ENCODE results near the gene CACNA2D3.

The CACNA2D3 gene

DNA sequence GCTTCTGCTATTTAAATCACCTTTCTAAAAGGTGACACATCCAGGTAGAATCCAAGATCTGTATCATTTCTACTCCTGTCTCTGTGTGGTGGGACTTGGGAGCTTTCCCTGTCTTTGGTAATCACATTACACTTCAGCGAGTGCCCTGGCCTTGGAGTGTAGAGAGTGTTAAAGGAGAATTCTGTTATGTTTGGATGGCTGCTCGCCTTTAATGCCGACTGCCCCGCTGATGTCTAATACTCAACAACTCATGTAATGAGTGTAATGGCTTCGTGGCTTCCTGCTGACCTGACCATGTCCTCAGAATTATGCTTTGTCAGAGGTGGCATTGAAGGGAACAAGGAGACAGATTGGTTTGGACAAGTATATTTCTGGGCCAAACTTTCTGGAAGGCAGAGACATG is 871.8 kb downstream of the CACNA2D3 start:
- no peak for DNase-seq

DNA sequence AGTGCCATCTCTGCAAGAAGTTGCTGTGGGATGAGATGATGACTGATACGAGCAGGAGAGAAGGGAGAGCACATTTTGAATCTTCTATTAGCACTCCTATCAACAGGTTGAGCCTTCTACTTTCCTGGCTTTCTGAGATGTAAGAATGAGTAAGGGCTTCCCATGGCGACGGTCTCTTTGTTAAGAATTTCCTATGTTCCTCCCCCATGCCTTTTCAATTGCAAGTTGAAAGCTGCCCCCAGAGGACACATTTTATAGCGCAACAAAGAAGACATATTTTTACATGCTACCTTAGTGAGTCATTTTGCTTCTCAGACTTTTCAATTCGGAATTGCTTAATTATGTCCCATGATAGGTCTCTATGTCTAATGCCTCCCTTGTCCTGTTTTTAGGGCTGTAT is 876.8 kb downstream of the CACNA2D3 start:
- peak; percentile 1 for DNase-seq

DNA sequence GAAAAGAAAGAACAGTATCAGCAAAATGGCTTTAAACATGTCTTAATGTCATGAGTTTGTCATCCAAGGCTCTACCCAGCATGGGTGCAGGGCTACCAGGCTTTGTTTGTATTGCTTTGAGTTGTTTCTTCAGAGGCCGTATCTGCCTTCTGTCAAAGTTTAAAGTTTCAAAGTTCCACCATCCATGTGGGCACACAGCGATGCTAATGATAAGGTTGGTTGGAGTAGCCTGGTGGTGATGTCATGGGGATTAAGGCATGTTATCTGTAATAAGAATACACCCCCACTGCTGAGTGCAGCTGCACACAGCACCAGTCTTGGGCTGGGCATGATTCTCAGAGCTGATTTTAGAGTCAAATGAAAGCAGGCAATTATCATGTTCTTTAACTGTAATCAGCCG is 877.5 kb downstream of the CACNA2D3 start:
- DNase-seq: peak; percentile 39

DNA sequence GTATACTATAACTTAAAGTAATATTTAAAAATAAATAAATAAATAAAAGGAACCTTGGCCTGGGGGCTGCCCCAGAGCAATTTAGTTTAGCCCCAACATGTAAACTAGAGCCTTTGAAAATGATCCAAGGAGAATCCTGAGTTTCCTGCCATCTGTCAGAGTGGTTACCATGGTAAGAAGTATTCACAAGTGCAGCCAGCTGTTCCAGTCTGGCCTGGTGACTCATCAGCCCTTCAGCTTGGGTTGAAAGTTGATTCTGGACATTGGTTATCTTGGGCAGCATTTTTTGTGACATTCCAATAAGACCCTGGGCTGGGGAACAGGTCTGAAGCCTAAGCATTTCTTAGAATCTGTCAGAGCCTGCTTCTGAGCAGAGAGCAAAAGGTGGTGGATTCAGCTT is 878.2 kb downstream of the CACNA2D3 start:
- peak; percentile 40 for DNase-seq

DNA sequence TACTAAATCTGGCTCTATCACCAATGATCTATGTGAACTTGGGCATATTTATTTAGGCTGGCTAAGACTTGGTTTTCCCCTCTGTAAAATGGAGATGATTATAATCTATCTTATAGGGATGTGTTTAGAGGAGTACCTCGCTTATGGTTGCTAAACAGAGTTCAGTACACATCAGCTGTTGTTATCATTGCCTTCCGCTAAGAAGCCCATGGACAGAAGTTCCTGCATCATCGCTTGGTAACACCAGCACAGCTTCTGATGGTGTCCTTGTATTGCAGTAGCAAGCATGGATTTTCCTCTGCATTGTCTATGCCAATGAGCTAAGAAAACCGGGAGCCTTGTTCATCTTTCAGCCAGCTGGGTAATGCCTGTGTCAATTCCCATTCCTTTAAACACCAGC is 878.6 kb downstream of the CACNA2D3 start:
- DNase-seq: no peak

DNA sequence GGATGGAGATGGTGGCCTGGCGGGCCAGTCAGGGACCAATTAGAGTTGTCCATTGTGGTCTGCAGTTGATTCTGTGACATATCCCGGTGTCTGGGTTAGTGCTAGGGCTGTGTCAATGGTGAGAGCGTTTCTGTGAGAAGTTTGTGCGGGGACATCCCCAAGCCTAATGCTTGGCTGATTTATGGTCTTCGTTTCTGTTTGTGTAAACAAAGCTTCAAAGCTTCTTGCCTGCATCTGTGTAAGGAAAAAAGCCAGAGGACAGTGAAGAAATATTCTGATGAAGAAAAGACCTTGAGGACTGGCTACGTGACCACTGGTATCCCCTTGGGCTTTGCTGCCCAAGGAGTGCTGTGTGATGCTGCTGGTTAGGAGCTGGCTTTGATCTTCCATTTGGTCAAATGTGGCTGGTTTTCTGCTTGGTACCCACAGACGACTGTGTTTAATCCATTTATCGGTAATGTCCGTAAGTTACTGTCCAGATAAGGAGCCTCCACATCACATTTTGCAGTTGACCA is 880.1 kb downstream of the CACNA2D3 start:
- DNase-seq: no peak

DNA sequence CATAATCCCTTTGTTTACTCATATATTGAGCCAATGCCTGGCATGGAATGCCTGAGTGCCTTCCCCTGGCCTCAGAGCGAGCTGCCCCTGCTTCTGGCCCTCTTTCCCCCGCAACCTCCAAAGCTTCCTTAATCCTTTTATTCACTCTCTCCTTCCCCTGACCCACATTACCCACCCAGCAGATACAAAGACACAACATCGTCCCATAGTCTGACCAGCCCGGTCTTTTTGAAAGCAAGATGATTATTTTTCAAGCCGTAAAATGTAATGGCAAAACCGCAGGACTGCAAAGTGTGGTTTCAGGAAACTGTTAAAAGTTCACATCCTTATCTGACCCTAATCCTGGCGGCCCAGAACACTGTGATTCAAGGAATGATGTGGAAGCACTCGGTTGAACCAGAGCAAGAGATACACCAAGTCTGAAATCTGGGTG is 883.9 kb downstream of the CACNA2D3 start:
- DNase-seq: no peak

DNA sequence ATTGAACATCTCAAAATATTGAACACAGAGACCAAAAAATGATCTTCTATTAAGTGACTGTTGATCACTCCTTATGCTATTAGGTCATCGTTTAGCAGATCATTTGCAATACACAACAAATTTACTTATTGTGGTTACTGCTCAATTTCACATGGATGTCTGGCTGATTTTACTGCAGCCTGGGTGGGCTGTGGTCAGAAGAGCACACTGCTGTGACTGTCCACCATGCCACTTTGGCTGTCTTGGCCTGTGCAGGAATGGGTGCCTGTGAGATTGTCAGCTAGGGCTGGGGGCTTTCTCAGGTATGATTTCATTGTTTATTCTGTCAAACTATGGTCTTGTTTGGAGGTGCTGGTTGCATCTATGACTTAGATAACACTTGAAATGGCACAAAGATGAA is 885.6 kb downstream of the CACNA2D3 start:
- DNase-seq: no peak

DNA sequence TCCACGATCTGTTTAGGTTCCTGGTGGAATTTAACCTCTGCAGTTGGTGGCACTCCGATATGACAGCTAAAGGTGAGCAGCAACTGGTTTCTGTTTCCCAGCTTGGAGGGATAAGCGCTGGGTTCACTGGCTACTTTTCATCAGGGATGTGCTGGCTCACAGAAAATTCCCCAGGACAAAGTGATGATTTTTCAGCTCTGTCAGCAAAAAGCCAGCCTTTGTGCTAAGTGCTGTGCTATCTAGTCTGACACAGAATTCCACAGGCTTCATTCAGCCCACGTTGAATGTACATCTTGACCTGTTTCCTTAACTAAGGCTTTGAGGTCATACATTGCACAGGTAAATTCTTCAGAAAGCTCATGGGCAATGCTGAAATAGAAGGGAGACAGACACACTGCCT is 887.0 kb downstream of the CACNA2D3 start:
- no peak for DNase-seq

DNA sequence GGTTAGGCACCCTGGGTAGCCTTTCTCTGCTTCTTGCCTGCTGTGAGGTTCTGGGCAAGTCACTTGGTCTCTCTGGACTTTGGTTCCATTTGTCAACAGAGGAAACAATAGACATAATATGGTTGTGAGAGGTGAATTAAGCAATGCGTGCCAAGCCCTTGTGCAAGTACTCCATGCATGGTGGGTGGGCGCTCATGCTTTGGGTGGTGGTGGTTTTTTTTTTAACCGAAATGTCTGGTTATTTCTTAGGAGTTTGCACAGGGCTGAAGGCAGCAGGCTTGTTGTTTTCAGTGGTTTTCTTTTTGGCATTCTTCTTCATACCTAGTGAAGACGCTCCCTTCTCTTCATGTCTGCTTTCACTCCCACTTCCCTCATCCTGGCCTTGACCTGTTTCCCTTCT is 889.7 kb downstream of the CACNA2D3 start:
- DNase-seq: no peak

DNA sequence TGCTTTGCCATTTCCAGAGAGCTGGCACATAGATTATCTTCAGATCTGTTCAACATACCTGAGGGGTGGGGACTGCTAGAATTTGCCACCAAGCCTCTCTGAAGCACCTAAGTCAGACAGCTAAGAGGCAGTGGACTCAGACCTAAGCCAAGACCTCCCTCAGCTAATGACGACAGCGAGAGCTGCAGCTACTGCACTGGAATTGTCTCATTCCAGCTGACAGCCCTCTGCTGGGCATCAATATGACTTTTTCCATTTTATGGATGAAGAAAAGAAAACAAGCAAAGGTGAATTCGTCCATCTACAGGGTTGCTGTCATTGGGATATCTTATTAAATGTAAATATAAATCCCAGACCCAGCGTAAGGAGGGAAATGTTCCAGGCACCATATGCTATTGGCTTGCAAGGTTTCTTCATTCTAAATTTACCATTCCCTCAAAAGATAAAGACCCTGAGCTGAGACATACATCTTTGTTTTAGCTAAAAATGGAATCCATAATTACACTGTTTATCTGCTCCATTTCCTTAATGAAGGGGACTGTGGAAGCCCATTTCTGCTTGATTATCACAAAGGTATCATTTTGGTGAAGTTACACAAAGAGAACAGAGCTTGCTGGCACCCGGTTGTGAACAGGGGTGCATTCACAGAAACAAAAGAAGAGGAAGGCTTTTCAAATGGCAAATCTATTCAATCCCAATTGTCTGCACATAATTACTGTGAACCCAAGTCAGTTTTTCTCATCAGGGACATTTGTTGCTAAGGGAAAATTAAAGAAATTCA is 891.0 kb downstream of the CACNA2D3 start:
- DNase-seq: no peak

DNA sequence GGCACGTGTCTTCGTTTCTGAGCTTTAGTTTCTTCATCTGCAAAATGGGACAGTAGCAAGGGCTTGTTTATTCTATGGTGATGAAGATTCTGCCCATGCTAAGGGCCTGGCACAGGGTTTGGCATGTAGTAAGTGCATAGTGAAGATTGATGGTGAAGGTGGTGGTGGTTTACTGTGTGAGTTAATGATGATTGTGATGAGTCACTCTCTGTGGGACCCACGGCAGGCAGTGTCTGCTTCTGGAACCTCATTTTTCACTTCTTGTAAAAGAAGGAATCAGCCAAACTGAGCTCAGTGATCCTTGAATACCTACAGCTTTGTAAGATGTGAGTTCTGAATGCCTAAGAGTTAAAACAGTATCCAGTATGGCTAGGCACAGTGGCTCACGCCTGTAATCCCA is 891.7 kb downstream of the CACNA2D3 start:
- no peak for DNase-seq

DNA sequence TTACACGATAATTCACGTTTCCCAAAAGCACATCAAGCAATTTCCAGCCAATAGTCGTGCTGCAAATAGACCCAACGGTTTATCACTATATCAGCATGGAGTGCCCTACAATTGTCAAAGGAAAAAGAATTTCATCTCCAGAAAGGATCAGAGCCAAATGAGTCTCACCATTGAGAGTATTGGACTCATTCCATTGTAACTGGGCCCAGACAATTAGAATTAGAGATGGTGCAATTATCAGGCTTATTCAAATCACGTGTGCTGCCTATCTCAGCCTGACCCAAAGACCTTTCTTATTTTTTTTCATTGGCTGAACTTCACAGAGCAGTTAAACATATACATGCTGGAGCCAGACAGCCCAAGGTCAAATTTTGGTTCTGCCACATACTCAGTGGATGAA is 892.6 kb downstream of the CACNA2D3 start:
- DNase-seq: no peak

DNA sequence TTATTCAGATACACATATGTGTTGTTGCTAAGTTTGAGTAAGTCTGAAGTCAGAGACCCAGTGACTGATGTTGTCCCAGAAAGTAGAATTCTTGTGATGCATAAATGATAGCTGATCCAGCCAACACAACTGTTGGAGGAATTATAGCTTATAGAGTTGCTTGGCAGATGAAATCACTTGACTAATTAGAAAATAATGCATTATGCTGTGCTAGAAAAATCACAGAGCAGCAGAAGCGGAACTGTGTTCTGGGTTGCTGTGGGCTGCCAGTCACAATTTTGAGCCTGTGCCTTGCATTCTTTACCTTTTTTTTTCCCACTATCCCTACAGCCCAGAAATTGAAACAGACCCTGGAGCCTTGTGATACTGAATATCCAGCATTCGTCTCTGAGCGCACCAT is 895.5 kb downstream of the CACNA2D3 start:
- DNase-seq: no peak

DNA sequence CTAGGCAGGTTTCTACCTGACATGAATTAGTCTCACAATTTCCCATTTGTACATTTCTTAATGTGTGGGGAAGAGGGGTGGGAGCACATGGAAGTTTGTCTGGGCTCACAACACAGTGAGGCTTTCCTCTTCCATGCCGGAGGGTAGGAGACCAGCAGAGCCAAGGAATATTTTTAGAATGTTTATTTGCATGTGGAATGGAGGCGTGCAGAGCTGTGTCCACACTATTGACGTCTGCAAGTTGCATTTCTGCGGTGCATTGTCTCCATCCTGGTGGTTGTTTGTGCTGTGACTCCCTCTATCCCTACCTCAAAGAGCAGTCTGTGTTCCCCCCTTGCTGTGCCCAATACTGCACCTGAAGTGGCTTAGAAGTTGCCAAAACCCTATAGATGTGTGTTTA is 908.6 kb downstream of the CACNA2D3 start:
- DNase-seq: no peak

DNA sequence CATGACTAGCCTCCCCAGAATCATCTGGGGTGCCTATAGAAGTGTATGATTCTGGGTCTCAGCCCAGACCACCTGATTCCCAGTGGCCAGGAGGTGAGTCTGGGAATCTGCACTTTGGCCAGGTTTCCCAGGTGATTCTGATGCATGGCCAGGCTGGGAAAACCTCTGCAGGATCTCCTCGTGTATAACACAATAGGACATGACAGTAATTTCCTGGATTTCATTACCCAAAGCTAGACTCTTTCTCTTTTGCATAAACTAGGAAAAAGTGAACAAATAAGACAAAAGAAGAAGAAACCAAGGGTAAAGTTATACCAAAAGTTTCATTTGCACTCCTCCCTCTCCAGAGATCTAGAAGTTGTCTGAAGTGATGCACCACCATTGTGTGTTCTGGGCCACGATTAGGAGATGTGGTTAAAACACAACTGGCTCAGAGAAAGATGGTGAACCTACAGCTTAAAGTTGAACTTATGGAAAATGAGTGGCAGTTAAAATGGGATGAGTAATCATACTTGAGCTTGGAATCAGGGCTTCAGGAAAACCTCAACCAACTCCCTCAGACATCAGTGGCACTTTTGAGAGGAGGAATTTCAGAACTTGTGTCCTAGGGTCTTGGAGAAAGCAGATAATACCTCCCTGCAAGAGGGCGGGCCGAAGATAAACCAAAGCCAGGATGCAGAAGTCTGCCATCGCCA is 914.7 kb downstream of the CACNA2D3 start:
- DNase-seq: no peak

DNA sequence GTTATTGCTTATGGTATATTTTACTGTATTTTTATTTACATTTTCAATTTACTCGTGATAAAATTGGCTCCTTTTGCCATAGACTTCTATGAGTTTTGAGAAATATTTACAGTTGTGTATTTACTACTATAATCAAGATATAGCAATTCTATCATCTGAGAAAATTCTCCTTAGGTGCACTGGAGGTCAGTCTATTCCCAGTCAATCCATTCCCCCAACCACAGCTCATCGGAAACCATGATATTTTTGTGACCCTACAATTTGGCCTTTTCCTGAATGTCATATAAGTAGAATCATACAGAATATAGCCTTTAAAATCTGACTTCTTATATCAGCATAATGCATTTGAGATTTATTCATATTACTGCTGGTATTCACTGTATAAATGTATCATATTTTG is 920.2 kb downstream of the CACNA2D3 start:
- DNase-seq: no peak

DNA sequence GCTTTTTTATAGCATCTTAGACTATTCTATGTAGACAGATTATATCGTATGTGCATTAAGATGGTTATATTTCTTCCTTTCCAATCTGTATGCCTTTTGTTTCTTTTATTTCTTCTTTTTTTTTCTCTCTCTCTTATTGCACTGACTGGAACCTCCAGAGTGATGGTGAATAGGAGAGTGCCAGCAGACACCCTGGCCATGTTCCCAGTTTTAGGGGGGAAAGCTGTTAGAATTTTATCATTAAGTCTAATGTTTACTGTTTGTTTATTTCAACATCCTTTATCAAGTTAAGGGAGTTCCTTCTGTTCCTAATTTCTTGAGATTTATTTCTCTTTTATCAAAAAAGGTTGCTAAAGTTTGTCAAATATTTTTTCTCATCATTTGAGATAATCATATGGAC is 922.1 kb downstream of the CACNA2D3 start:
- DNase-seq: no peak

DNA sequence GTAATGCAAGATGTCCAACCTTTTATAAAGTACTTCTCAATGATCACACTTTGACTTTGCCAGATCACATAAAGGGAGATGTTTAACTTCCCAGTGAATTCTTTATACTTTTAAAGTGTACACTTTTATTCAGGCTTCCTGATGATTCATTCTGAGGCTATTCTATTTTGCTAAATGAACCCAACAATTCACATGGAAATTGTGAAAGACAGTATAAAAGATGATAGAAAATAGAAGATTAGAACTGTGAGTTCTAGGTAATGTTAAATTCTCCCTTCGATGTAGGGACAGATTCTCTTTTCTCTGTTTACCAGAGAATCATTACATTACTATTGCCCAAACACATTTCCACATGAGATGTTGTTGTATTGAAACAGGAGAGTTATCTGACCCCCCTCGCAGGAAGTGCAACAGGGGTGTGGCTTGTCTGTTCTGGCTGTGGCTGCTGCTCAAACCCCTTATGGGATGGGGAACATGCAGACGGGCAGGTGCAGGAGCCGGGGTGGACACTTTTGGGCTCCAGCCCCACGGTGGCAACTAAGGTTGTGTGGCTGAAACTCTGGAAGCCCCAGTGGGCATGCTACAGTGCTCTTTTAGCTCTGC is 936.8 kb downstream of the CACNA2D3 start:
- DNase-seq: no peak

DNA sequence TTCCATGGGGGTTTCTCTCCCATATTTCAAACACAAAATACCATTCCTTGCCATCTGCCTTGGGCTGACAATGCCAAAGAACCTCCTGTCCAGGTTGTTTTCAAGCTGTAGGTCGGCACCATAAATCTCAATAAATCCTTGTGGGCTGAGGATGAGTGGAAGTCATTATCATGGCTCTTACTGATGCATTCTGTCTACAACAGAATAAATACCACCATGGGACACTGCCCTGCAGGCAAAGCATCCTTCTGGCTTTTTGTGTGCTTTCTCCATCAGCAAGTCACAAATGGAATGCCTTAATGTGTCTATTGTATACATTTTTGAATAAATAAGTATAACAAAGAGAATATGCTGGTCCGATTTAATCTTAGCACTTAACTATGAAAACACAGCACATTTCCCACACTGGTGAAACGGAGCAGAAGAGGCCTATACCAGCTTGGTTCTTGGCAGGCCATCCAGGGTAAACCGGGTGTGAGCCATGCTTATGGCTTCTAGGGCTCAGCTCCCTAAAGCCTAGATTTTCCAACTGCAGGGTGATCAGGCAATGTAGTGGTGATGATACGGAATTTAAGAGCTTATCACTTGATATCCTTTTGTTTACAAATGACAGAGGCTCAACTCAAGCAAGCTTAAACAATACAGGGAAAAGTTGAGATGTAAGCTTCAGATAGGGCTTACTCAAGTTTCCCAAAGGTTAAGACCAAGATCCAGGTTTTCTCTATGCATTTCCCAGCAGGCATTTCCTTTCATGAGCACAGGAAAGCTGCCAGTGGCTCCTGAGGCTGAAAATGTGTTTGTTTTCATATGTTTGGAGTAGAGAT is 938.8 kb downstream of the CACNA2D3 start:
- DNase-seq: no peak

DNA sequence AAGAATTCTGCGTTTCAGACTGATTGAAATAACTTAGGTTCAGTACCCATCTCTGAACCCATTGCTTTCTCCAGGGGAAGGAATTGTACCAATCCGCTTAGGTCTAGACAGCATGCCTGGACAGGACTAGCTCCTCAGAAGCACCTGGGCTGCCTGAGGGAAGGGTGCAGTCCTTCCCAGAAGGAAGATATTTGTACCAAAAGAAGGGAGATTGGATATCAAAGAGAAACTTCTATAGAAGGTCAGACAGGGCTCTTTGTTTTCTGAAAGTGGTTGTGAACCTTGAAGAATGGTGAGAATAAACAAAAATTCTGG is 939.3 kb downstream of the CACNA2D3 start:
- DNase-seq: no peak

DNA sequence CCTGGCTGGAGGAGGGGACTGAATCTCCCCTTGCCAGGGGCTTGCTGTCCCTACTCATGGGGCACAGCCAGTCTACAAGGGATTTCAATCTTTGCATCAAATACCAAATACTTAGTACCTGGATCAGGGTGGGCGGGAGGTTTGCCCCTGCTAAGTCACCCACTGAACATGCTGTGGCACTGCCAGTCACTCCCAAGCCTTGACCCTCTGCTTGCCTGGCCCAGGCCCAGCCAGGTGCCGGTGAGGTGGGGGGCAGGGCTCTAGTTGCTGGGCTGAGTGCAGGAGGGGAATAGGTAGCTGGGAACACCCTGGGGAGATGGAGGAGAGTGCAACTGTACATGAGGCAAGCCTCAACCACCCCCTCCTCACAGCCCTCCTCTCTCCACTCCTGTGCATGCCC is 941.8 kb downstream of the CACNA2D3 start:
- DNase-seq: no peak

DNA sequence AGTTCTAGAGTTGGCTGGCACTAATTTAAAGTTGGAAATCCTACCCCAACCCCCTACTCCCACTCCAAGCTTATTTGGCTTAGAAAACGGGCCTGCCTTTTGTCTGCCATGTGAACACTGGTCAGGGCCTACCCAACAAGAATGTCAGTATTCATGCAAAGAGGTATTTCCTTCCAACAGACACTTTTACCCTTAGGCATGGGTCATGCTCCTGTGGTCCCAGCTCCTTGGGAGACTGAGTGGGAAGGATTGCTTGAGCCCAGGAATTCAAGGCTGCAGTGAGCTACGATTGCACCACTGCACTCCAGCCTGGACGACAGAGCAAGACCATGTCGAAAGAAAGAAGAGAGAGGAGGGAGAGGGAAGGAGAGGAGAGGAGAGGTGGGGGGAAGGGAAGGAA is 943.0 kb downstream of the CACNA2D3 start:
- DNase-seq: no peak
